HEK293 (cell line): Measurements from ENCODE around the gene MRPL39.

Experiments used
- KLF1 ChIP-seq: fragments of 450-650 bp; formaldehyde crosslinking; IDR thresholded peaks from 2 replicates; pipeline ENCODE4 v1.5.1; 2016; ENCODE audit warnings: missing biosample characterization, missing genetic modification characterization
- ZBTB17 ChIP-seq: fragments of 450-650 bp; formaldehyde crosslinking; IDR thresholded peaks from 2 replicates; pipeline ENCODE4 v1.5.1; 2016; ENCODE audit warnings: missing biosample characterization, missing genetic modification characterization
- ZFHX2 ChIP-seq: fragments of 450-650 bp; formaldehyde crosslinking; conservative IDR thresholded peaks from 2 replicates; pipeline ENCODE4 v1.5.1; 2016; ENCODE audit warnings: missing biosample characterization, missing genetic modification characterization
- ZNF121 ChIP-seq: fragments of 450-650 bp; formaldehyde crosslinking; IDR thresholded peaks from 2 replicates; pipeline ENCODE4 v1.5.1; 2016; ENCODE audit warnings: missing biosample characterization, missing genetic modification characterization
- ZNF214 ChIP-seq: fragments of 450-650 bp; formaldehyde crosslinking; IDR thresholded peaks from 2 replicates; pipeline ENCODE4 v1.5.1; 2017; ENCODE audit warnings: missing biosample characterization, mild to moderate bottlenecking, missing genetic modification characterization, borderline replicate concordance
- ZNF221 ChIP-seq: fragments of 450-650 bp; formaldehyde crosslinking; IDR thresholded peaks from 2 replicates; pipeline ENCODE4 v1.5.1; 2017; ENCODE audit warnings: missing biosample characterization, missing genetic modification characterization, borderline replicate concordance
- ZNF274 ChIP-seq, 2 experiments: fragments of 200-500 bp in 1 of 2; fragments of 450-650 bp in 1 of 2; sonication (Bioruptor generic) in 1 of 2; formaldehyde crosslinking in 1 of 2; IDR thresholded peaks; 2 replicates each; pipeline versions ENCODE4 v1.5.1 to v1.6.1; 2014 to 2016; ENCODE audit warnings: borderline replicate concordance in 1 of 2, inconsistent platforms in 1 of 2, low read length in 1 of 2, missing biosample characterization in 1 of 2, missing genetic modification characterization in 1 of 2
- ZNF341 ChIP-seq: fragments of 450-650 bp; formaldehyde crosslinking; IDR thresholded peaks from 2 replicates; pipeline ENCODE4; 2016; ENCODE audit warnings: low read depth, missing biosample characterization, missing genetic modification characterization
- ZNF530 ChIP-seq: fragments of 450-650 bp; formaldehyde crosslinking; IDR thresholded peaks from 2 replicates; pipeline ENCODE4 v1.5.1; 2016; ENCODE audit warnings: low read depth, missing biosample characterization, missing genetic modification characterization
- ZSCAN30 ChIP-seq: fragments of 450-650 bp; IDR thresholded peaks from 2 replicates; pipeline ENCODE4 v1.5.1; 2018; ENCODE audit warnings: missing biosample characterization, mild to moderate bottlenecking, missing genetic modification characterization, moderate library complexity
- TF ChIP-seq, protein P1 (sequence below): fragments of 450-650 bp; formaldehyde crosslinking; IDR thresholded peaks from 2 replicates; pipeline ENCODE4 v1.5.1; 2016; ENCODE audit warnings: missing biosample characterization, missing genetic modification characterization
- TF ChIP-seq, protein P2 (sequence below): fragments of 450-650 bp; formaldehyde crosslinking; IDR thresholded peaks from 2 replicates; pipeline ENCODE4 v1.5.1; 2016; ENCODE audit warnings: missing biosample characterization, missing genetic modification characterization
- TF ChIP-seq, protein P3 (sequence below): fragments of 450-650 bp; formaldehyde crosslinking; IDR thresholded peaks from 2 replicates; pipeline ENCODE4 v1.5.1; 2016; ENCODE audit warnings: missing biosample characterization, missing genetic modification characterization

DNA sequence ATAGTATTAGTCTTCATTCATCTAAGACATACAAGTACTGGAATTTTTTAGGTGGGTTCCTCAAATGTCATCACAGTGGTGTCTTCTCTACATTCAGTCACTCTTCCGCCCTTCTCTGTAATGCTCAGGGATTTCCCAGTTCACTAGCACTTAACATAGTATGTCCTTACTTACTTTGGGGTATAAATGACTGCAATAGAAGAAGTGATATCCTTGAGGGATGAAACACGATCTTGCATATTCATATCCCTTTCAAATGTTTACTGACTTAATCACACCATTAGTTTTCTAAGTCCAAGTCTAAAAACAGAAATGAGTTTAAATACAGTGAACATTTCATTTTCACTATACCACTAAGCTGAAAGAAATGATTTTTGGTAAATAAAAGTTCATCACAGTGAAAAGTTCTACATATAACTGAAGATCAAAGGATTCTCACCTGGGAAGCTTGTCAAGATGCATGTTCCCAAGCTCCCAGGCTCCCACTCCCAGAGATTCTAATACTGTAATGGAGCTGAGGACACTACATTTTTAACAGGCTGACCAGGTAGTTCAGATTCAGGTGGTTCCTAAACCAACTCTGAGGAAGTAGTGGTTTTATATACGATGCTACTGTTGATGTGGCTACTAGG, 29.7 kb downstream of the MRPL39 start:
- TF ChIP-seq, protein P1, sequence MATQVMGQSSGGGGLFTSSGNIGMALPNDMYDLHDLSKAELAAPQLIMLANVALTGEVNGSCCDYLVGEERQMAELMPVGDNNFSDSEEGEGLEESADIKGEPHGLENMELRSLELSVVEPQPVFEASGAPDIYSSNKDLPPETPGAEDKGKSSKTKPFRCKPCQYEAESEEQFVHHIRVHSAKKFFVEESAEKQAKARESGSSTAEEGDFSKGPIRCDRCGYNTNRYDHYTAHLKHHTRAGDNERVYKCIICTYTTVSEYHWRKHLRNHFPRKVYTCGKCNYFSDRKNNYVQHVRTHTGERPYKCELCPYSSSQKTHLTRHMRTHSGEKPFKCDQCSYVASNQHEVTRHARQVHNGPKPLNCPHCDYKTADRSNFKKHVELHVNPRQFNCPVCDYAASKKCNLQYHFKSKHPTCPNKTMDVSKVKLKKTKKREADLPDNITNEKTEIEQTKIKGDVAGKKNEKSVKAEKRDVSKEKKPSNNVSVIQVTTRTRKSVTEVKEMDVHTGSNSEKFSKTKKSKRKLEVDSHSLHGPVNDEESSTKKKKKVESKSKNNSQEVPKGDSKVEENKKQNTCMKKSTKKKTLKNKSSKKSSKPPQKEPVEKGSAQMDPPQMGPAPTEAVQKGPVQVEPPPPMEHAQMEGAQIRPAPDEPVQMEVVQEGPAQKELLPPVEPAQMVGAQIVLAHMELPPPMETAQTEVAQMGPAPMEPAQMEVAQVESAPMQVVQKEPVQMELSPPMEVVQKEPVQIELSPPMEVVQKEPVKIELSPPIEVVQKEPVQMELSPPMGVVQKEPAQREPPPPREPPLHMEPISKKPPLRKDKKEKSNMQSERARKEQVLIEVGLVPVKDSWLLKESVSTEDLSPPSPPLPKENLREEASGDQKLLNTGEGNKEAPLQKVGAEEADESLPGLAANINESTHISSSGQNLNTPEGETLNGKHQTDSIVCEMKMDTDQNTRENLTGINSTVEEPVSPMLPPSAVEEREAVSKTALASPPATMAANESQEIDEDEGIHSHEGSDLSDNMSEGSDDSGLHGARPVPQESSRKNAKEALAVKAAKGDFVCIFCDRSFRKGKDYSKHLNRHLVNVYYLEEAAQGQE: no peak
- TF ChIP-seq ZNF121 (tag by site-specific recombination) (no peak), ZNF274 (IDR thresholded peaks at IDR 0.05; ENCODE audit: low read length) (no peak), ZNF274 (tag by site-specific recombination; IDR thresholded peaks at IDR 0.05; ENCODE audit: borderline replicate concordance) (no peak), ZNF530 (tag by site-specific recombination) (no peak), ZNF221 (no peak), ZNF214 (no peak), KLF1 (tag by site-specific recombination) (no peak), ZBTB17 (tag by site-specific recombination) (no peak), ZFHX2 (no peak), ZNF341 (tag by site-specific recombination) (no peak), ZSCAN30 (no peak)
- TF ChIP-seq, protein P2, sequence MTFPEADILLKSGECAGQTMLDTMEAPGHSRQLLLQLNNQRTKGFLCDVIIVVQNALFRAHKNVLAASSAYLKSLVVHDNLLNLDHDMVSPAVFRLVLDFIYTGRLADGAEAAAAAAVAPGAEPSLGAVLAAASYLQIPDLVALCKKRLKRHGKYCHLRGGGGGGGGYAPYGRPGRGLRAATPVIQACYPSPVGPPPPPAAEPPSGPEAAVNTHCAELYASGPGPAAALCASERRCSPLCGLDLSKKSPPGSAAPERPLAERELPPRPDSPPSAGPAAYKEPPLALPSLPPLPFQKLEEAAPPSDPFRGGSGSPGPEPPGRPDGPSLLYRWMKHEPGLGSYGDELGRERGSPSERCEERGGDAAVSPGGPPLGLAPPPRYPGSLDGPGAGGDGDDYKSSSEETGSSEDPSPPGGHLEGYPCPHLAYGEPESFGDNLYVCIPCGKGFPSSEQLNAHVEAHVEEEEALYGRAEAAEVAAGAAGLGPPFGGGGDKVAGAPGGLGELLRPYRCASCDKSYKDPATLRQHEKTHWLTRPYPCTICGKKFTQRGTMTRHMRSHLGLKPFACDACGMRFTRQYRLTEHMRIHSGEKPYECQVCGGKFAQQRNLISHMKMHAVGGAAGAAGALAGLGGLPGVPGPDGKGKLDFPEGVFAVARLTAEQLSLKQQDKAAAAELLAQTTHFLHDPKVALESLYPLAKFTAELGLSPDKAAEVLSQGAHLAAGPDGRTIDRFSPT (tag by site-specific recombination): no peak
- TF ChIP-seq, protein P3, sequence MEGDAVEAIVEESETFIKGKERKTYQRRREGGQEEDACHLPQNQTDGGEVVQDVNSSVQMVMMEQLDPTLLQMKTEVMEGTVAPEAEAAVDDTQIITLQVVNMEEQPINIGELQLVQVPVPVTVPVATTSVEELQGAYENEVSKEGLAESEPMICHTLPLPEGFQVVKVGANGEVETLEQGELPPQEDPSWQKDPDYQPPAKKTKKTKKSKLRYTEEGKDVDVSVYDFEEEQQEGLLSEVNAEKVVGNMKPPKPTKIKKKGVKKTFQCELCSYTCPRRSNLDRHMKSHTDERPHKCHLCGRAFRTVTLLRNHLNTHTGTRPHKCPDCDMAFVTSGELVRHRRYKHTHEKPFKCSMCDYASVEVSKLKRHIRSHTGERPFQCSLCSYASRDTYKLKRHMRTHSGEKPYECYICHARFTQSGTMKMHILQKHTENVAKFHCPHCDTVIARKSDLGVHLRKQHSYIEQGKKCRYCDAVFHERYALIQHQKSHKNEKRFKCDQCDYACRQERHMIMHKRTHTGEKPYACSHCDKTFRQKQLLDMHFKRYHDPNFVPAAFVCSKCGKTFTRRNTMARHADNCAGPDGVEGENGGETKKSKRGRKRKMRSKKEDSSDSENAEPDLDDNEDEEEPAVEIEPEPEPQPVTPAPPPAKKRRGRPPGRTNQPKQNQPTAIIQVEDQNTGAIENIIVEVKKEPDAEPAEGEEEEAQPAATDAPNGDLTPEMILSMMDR (tag by site-specific recombination): no peak
